Left ventricle myocardium superior (tissue), 1 donor: ENCODE measurements around the gene EXOC5. TPM values are rescaled to one million over a fixed set of nuclear protein-coding genes. Genes with fewer than 3 reads are reported as not detected.
"Not testable (repeated sequence)": the region's sequence is repeated elsewhere in the genome, so short reads cannot be mapped to it uniquely, and the experiment has no call there.

Experiments used
- ATAC-seq: fragments of 200-7000 bp; cut with Tn5 transposase; one replicate; pipeline ENCODE4 v1.9.1; 2020; ENCODE audit warnings: mild to moderate bottlenecking, moderate library complexity
- DNase-seq: peaks from one replicate; pipeline ENCODE4 v3.0.0-alpha.2; 2020
- intact Hi-C: fragments of 100-400 bp; cut with micrococcal nuclease; formaldehyde crosslinking; loops from one replicate; pipeline ENCODE4 v1.11.0; 2022
- total RNA-seq: library from RNA; stranded (reverse); fragmentation: NEBNext Ultra II Directional; extraction: Animal tissue kit (Norgen Biotek cat#: 25700); gene quantifications from one replicate; pipeline ENCODE4 v1.2.1, GENCODE V29; 2021
- donor health status: DM: no; HTN: yes; CAD: no; lungs with severe emphysema.

Gene EXOC5
- total RNA-seq, 1 donor from 2014 or later: 64.2 TPM

GRCh38 chr14:57262117-57262516 is 6.6 kb downstream of the EXOC5 start:
- ATAC-seq: no peak
- intact Hi-C loops: no loop called here
- DNase-seq: no peak

- DNase-seq (no peak), ATAC-seq (no peak)
- intact Hi-C loops: no loop called here
Measured at GRCh38 chr14:57261604-57262003, 7.1 kb downstream of the EXOC5 start.

- intact Hi-C loops: no loop called here
Measured at GRCh38 chr14:57259672-57260071, 9.0 kb downstream of the EXOC5 start.

DNA sequence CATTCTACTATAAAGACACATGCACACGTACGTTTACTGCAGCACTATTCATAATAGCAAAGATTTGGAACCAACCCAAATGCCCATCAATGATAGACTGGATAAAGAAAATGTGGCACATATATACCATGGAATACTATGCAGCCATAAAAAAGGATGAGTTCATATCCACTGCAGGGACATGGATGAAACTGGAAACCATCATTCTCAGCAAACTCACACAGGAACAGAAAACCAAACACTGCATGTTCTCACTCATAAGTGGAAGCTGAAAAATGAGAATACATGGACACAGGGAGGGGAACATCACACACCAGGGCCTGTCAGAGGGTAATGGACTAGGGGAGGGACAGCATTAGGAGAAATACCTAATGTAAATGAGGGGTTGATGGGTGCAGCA is 10.5 kb downstream of the EXOC5 start:
- DNase-seq, ATAC-seq, intact Hi-C loops: not testable (repeated sequence)

More at GRCh38 chr14:57259672-57260071, 9.0 kb downstream of the EXOC5 start:
- ATAC-seq: no peak
- no peak for DNase-seq

GRCh38 chr14:57254884-57255283 is 13.8 kb downstream of the EXOC5 start:
- ATAC-seq: no peak
- intact Hi-C loops: no loop called here
- DNase-seq: no peak

- DNase-seq: no peak
- ATAC-seq: no peak
- intact Hi-C loops: no loop called here
Measured at GRCh38 chr14:57246933-57247657, 21.6 kb downstream of the EXOC5 start.

DNA sequence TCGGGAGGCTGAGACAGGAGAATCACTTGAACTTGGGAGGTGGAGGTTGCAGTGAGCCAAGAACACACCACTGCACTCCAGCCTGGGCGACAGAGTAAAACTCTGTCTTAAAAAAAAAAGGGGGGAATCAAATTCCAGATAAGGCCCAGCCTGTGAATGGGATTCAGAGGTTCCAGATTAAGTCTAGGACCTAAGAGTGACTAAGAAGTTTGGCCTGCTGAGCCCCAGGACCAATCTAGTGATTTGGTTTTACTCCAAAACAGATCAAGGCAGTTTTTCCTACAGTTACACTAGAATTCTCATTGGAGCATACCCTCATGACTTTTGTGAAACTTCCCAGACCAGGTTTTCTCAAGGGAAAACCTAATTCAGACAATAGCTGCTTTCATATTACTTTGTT is 22.8 kb downstream of the EXOC5 start:
- DNase-seq (no peak), ATAC-seq (no peak)
- intact Hi-C loops: no loop called here

DNA sequence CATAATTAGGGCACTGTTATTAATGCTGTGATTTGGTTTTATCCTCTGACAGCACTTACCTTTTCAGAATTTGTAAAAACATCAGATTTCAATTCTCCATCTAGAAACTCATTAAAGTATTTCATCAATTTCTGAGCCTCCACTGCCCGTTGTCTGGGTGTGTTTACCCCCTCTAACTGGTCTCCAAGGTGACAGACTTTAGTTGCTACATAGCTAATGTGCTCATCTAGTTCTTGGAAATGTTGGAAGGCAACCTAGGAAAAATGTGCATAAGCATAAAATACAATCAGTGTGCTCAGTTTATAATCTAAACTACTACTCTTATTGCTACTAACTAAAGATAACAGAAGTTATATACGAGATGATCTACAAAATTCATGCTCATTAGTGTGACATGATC is 24.6 kb downstream of the EXOC5 start:
- ATAC-seq (no peak), DNase-seq (no peak)
- intact Hi-C loops: no loop called here

DNA sequence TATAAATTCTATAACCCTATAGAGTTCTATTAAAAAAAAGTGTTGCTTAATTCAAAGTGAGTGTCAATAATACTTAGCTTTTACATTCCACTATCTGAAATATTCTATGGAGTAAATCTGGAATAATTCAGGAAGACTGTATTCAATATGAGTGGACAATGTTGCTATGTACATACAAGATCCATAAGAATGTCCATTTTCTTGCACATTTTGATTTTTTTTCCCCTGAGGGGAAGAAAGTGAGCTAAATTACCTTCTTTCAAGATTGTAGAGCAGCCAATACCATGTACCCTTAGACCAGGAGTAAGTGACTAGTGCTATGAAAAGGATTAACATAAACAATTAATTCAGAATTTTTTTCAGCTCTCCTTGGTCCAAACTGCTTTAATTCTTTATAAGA is 25.4 kb downstream of the EXOC5 start:
- no peak for ATAC-seq
- intact Hi-C loops: no loop called here
- no peak for DNase-seq

DNA sequence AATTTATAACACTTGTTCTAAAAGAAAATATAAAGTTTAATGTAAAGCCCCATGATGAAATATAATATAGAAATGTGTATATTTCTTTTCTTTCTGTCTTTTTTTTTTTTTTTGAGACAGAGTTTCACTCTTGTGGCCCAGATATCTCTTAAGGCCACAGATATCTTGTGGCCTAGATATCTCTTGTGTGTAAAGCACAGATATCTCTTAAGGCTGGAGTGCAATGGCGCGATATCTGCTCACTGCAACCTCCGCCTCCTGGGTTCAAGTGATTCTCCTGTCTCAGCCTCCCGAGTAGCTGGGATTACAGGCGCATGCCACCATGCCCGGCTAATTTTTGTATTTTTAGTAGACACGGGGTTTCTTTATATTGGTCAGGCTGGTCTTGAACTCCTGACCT is 28.6 kb downstream of the EXOC5 start:
- intact Hi-C loops, DNase-seq, ATAC-seq: not testable (repeated sequence)

DNA sequence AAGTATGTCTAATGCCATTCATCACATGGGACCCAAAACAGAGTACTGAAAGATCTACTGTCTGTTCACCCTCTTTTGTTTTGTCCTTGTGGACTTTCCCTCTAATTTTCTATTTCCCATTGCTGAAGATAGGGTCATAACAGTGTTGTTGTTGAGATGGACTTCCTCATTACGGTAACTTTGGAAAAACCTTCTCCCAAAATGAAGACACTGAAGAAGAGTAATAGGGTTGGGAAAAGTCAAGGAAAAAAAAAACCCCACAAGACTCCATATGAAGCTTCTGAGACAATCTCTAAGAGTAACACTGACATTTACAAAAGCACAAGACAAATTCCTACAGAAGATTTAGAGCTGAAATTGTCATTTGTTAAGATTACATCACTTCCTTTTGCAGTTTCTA is 36.7 kb downstream of the EXOC5 start:
- DNase-seq (no peak), ATAC-seq (no peak)
- intact Hi-C loops: no loop called here

GRCh38 chr14:57228320-57228719 is 40.4 kb downstream of the EXOC5 start:
- ATAC-seq, intact Hi-C loops, DNase-seq: not testable (repeated sequence)

DNA sequence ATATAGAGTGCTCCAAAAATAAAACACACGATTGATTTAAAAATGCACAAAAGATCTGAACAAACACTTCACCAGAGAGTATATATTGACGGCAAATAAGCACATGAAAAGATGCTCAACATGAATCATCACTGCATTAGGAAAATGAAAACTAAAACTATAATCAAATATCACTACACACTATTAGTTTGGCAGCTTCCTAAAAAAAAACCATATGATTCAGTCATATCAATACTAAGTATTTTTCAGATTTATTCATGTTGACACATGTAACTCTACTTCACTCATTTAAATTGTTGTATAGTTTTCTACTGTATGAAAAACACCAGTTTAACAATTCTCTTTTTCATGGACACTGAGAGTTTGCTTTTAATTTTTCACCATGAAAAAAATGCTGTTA is 41.6 kb downstream of the EXOC5 start:
- ATAC-seq (no peak), DNase-seq (no peak)
- intact Hi-C loops: no loop called here

DNA sequence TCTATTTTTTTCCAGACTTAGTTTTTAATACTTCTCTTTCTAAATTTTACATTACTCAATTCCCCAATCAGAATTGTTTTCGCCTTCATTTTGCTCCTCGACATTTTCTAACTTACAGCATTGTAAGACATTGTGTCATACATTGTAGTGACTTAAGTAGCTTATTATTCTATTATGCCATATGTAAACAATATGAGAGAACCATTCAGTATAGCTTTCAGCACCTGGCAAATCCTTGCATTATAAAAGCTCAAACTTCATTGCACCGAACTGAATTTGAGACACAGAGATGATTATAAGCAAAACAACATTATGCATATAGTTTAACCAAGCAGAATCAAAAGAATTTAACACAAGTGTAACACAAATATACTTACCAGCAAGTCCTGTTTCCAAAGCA is 46.8 kb downstream of the EXOC5 start:
- ATAC-seq (no peak), DNase-seq (no peak)
- intact Hi-C loops: no loop called here

DNA sequence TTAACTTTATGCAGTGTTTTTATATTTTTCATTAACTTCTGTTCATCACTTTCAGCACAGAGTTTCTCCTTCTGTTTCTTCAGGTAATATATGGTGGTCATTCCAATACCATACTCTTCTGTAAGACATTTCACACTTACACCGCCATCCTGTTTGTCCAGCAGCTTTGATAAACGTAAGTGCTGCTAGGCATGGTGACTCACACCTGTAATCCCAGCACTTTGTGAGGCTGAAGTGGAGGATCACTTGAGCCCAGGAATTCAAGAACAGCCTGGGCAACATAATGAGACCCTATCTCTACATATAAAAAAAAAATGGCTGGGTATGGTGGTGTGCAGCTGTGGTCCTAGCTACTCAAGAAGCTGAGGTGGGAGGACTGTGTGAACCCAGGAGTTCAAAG is 55.8 kb downstream of the EXOC5 start:
- intact Hi-C loops: no loop called here
- no peak for ATAC-seq
- DNase-seq: no peak

- intact Hi-C loops: no loop called here
- no peak for ATAC-seq
- DNase-seq: no peak
Measured at GRCh38 chr14:57209561-57209960, 59.1 kb downstream of the EXOC5 start.

DNA sequence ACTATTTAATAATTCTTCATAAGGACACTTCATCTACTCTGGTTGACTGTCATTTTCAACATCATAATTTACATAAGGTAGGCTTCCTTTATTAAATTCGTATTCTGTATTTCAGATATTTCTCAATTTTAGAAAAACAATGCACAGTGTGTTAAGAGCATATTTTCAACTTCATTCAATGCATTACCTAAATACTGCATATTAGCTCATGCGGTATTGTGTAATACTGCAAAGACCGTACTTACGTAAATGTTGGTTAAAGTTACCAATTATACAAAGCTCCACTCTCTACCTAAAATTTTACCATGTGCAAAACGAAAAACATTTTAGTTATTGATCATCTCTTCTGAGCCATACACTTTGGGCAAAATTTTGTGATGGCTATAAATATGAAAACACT is 62.8 kb downstream of the EXOC5 start:
- no peak for DNase-seq
- intact Hi-C loops: no loop called here
- no peak for ATAC-seq

DNA sequence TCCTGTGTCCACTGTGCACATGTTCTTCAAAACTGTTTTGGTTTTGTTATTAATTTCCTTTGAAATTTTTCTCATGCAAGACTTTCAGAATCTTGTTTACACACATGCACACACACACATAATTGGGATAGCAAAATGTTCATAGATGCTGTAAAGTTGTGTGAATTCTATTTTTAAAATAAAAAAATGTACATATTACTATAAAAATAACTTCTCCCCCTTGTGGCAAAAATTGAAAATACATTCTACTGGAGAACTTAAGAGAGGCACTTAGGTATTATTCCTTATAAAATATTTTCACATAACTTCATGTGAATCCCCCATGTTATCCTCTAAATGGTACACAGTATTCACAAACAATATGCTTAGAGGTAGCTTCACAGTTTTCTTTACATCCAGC is 66.0 kb downstream of the EXOC5 start:
- ATAC-seq, intact Hi-C loops, DNase-seq: not testable (repeated sequence)

- DNase-seq (no peak), ATAC-seq (no peak)
- intact Hi-C loops: no loop called here
Measured at GRCh38 chr14:57199921-57200320, 68.8 kb downstream of the EXOC5 start.

DNA sequence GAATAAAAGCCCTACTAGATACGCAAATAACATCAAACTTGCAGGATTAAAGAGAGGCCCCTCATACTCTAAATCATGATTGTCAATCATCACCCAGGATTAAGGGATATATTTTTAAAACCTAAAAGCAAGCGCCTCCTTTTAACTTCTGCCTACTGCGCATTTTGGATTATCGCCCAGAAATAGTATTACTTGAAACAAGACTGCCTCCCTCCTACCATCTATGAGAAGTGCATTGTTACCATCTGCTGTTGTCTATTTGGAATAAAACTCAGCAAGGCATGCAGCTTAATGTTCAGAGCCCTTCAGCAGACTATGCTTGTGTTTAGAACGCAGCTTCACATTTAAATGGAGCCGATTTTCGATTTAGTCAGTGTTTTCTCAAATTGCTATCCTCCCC is 79.6 kb downstream of the EXOC5 start:
- ATAC-seq (no peak), DNase-seq (no peak)
- intact Hi-C loops: no loop called here

- intact Hi-C loops: no loop called here
- ATAC-seq (no peak), DNase-seq (no peak)
Measured at GRCh38 chr14:57182760-57183503, 85.8 kb downstream of the EXOC5 start.
